Measurements from ENCODE around the gene PRDM16. TPM values are rescaled to one million over a fixed set of nuclear protein-coding genes. Genes with fewer than 3 reads are reported as not detected.

PRDM16 gene
- total and polyA plus RNA-seq, 2 of the 4 experiments (the other 2 are of a cell fraction), result 0.02 TPM; not detected in 1

DNA sequence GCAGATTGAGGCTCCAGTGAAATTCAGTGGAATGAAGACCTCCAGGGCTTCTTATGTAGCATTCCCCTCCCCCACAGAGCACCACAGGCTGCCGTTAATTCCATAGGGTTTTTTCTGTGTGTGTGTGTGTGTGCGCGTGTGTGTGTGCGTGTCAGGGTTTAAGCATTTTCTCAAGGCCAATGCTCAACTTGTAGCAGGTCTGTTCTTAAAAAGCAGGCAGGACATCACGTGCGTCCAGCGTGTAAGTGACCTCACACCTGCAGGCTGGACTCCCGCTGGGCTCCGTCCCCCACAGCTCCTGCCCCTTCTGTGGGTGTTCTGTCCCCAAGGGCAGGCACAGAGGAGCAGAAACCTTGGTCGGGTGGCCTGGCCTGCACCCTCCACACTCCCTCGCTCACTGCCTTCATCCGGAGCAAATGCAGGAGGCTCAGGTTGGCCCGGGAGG is 5.3 kb downstream of the PRDM16 start:
- no peak overlapping the region for H3K27ac ChIP-seq (ENCODE audit: insufficient read depth, low read length)
- no peak overlapping the region for H3K14ac ChIP-seq (replicated peaks; ENCODE audit: low read depth, low read length)
- WGBS, 2 experiments (ENCODE audit: extremely low coverage in 2 of 2, insufficient read length in 1 of 2), result 83% methylated on average over 1 of the region's 13 CpGs; no CpG with 5 or more reads in 1 of the 2 experiments
- ATAC-seq (ENCODE audit: low read depth) (no peak), DNase-seq (no peak)
- H3K56ac ChIP-seq (ENCODE audit: extremely low read depth, insufficient read depth, low read length), result no peak overlapping the region
- H3K9me3 ChIP-seq (ENCODE audit: control insufficient read depth, insufficient read depth, low read length), result no peaks in the 10 kb centered on the region
- peaks cover 51% of the 10 kb centered on the region for H3K27me3 ChIP-seq (ENCODE audit: control insufficient read depth, insufficient read depth, low read length)
- H3K79me1 ChIP-seq (ENCODE audit: low read depth in 1 of 2, low read length in 2 of 2), result no peaks in the 10 kb centered on the region
- H3K9ac ChIP-seq (ENCODE audit: low read depth, low read length), result no peak overlapping the region
- intact Hi-C loops (cut with micrococcal nuclease) (loop anchor here (5.0 kb wide), 1 partner anchor 662 kb away; the partner anchor contains the start of gene PEX10), in situ Hi-C loops (cut with MboI; ENCODE audit: low sequenced_read_pairs) (loop anchor here (25.0 kb wide), 1 partner anchor 637 kb away; no protein-coding TSS in a partner anchor), dilution Hi-C loops (cut with HindIII; ENCODE audit: low sequenced_read_pairs, unreplicated experiment) (no loop called here)
- no peak overlapping the region for H2AK9ac ChIP-seq (replicated peaks; ENCODE audit: low read depth, low read length, poor library complexity)
- no peak overlapping the region for H3K4me2 ChIP-seq (ENCODE audit: low read depth, low read length)
- no peak overlapping the region for H2AK5ac ChIP-seq (ENCODE audit: low read depth, low read length)
- ChIA-PET CTCF (no interaction called here), POLR2A (ENCODE audit: unreplicated experiment) (no interaction called here)
- H2BK120ac ChIP-seq (ENCODE audit: low read depth, low read length), result no peak overlapping the region
- H2BK15ac ChIP-seq (ENCODE audit: low read depth, low read length), result no peak overlapping the region
- H3K4ac ChIP-seq (ENCODE audit: low read depth, low read length), result no peak overlapping the region
- no peak overlapping the region for H3K23ac ChIP-seq (ENCODE audit: low read depth, low read length)
- no peak overlapping the region for H2BK5ac ChIP-seq (ENCODE audit: low read depth, low read length, poor library complexity, severe bottlenecking)
- no peaks in the 10 kb centered on the region for H3K9me1 ChIP-seq (ENCODE audit: insufficient read depth, low read length)
- no peak overlapping the region for H4K8ac ChIP-seq (ENCODE audit: low read depth in 2 of 2, low read length in 2 of 2)
- H3K18ac ChIP-seq (ENCODE audit: low read depth, low read length), result no peak overlapping the region
- no peak overlapping the region for H2BK20ac ChIP-seq (ENCODE audit: low read depth, low read length)
- no peaks in the 10 kb centered on the region for H3K4me1 ChIP-seq (ENCODE audit: control insufficient read depth, insufficient read depth, low read length)
- BruUV-seq (replicated peaks), result no TSS peak
- H3K4me3 ChIP-seq (ENCODE audit: insufficient read depth, low read depth, low read length), result no peak overlapping the region
- H4K91ac ChIP-seq (ENCODE audit: insufficient read depth, low read depth, low read length), result no peak overlapping the region
- no peaks in the 10 kb centered on the region for H3K36me3 ChIP-seq (ENCODE audit: control insufficient read depth, insufficient read depth, low read length)
- H2AFZ ChIP-seq (replicated peaks; ENCODE audit: low read length, poor library complexity), result peak overlapping the region; percentile 8
- H4K20me1 ChIP-seq (ENCODE audit: insufficient read depth, low read length), result no peaks in the 10 kb centered on the region
- no peak overlapping the region for H4K5ac ChIP-seq (ENCODE audit: low read depth, low read length)
- TF ChIP-seq, protein P1, sequence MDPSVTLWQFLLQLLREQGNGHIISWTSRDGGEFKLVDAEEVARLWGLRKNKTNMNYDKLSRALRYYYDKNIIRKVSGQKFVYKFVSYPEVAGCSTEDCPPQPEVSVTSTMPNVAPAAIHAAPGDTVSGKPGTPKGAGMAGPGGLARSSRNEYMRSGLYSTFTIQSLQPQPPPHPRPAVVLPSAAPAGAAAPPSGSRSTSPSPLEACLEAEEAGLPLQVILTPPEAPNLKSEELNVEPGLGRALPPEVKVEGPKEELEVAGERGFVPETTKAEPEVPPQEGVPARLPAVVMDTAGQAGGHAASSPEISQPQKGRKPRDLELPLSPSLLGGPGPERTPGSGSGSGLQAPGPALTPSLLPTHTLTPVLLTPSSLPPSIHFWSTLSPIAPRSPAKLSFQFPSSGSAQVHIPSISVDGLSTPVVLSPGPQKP (IDR thresholded peaks at IDR 0.05; ENCODE audit: borderline replicate concordance, low read depth, low read length), result no peak
- TF ChIP-seq BHLHE40 (IDR thresholded peaks at IDR 0.05; ENCODE audit: low read depth, low read length) (no peak), MAZ (IDR thresholded peaks at IDR 0.05; ENCODE audit: borderline replicate concordance, low read depth, low read length) (no peak), FOS (IDR thresholded peaks at IDR 0.05; ENCODE audit: low read depth, low read length) (no peak), CHD1 (IDR thresholded peaks at IDR 0.05; ENCODE audit: low read depth, low read length) (no peak)
